Measurements from ENCODE around the gene C1orf167. TPM values are rescaled to one million over a fixed set of nuclear protein-coding genes. Genes with fewer than 3 reads are reported as not detected.
A peak's percentile ranks its signal among the peaks of the same experiment; 100 is the strongest.

C1orf167 gene
- total RNA-seq, 1 donor from 2014 or later: 0.18 TPM

- no peak for DNase-seq (ENCODE audit: low spot score in 2 of 2, unreplicated experiment in 2 of 2)
- H3K27ac Mint-ChIP-seq: no peak overlapping the region
- no peaks in the 10 kb centered on the region for H3K9me3 Mint-ChIP-seq
- TF ChIP-seq, protein P1, sequence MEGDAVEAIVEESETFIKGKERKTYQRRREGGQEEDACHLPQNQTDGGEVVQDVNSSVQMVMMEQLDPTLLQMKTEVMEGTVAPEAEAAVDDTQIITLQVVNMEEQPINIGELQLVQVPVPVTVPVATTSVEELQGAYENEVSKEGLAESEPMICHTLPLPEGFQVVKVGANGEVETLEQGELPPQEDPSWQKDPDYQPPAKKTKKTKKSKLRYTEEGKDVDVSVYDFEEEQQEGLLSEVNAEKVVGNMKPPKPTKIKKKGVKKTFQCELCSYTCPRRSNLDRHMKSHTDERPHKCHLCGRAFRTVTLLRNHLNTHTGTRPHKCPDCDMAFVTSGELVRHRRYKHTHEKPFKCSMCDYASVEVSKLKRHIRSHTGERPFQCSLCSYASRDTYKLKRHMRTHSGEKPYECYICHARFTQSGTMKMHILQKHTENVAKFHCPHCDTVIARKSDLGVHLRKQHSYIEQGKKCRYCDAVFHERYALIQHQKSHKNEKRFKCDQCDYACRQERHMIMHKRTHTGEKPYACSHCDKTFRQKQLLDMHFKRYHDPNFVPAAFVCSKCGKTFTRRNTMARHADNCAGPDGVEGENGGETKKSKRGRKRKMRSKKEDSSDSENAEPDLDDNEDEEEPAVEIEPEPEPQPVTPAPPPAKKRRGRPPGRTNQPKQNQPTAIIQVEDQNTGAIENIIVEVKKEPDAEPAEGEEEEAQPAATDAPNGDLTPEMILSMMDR (IDR thresholded peaks at IDR 0.05; ENCODE audit: unreplicated experiment): no peak
- no peaks in the 10 kb centered on the region for H3K27me3 Mint-ChIP-seq (ENCODE audit: low read depth)
- no peak overlapping the region for H3K4me3 Mint-ChIP-seq
- H3K36me3 Mint-ChIP-seq: peaks cover 29% of the 10 kb centered on the region
- H3K4me1 Mint-ChIP-seq: peaks cover 4% of the 10 kb centered on the region
These were observed 55.2 kb downstream of the C1orf167 start for GRCh38 chr1:11817192-11817591.

DNA sequence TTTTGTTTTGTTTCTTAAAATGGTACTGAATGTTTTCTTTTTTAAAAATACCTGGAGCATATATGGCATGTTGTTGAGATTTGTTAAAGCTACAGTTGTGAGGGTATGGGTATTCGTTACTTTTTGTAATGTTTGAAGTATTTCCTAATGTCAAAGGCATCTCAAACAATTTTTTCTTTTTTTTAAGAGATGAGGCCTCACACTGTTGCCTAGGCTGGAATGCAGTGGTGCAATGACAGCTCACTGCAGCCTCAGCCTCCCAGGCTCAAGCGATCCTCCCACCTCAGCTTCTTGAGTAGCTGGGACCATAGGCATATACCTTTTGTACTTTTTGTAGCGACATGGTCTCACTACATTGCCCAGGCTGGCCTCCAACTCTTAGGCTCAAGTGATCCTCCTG is 60.1 kb downstream of the C1orf167 start:
- H3K36me3 Mint-ChIP-seq: peaks cover 29% of the 10 kb centered on the region
- H3K9me3 Mint-ChIP-seq: no peaks in the 10 kb centered on the region
- DNase-seq (ENCODE audit: low spot score in 2 of 2, unreplicated experiment in 2 of 2): no peak
- TF ChIP-seq, protein P1 (IDR thresholded peaks at IDR 0.05; ENCODE audit: unreplicated experiment): no peak
- peaks cover 4% of the 10 kb centered on the region for H3K4me1 Mint-ChIP-seq
- H3K27me3 Mint-ChIP-seq (ENCODE audit: low read depth): no peaks in the 10 kb centered on the region
- no peak overlapping the region for H3K4me3 Mint-ChIP-seq
- H3K27ac Mint-ChIP-seq: peak overlapping the region; percentile 64

- peaks cover 4% of the 10 kb centered on the region for H3K4me1 Mint-ChIP-seq
- H3K36me3 Mint-ChIP-seq: peaks cover 33% of the 10 kb centered on the region
- no peaks in the 10 kb centered on the region for H3K27me3 Mint-ChIP-seq (ENCODE audit: low read depth)
- no peak for DNase-seq (ENCODE audit: low spot score in 2 of 2, unreplicated experiment in 2 of 2)
- H3K4me3 Mint-ChIP-seq: no peak overlapping the region
- no peaks in the 10 kb centered on the region for H3K9me3 Mint-ChIP-seq
- no peak overlapping the region for H3K27ac Mint-ChIP-seq
- TF ChIP-seq, protein P1 (IDR thresholded peaks at IDR 0.05; ENCODE audit: unreplicated experiment): no peak
These were observed 61.6 kb downstream of the C1orf167 start for GRCh38 chr1:11823366-11824137.

DNA sequence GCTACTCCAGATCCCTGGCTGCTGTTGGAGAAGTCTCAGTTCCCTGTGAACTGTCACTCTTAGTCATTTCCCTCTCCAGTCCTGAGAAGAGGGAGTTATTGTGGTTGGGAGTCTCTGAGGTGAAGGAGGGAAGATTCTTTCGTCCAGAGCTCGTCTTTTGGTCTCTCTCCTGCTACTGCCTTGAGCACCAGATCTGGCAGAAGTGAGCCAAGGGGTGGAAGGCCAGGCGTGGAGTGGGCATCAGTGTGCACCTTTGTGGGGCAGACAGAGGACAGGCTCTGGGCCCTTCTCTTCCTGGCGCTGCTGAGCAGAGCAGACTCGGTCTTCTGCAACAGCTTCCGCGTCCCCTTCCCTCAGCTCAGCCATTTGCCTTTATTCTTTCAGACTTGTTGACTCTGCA is 63.1 kb downstream of the C1orf167 start:
- Mint-ChIP-seq H3K9me3 (no peaks in the 10 kb centered on the region), H3K4me1 (peaks cover 4% of the 10 kb centered on the region), H3K27me3 (ENCODE audit: low read depth) (no peaks in the 10 kb centered on the region), H3K36me3 (peaks cover 36% of the 10 kb centered on the region), H3K4me3 (no peak overlapping the region), H3K27ac (no peak overlapping the region)
- TF ChIP-seq, protein P1 (IDR thresholded peaks at IDR 0.05; ENCODE audit: unreplicated experiment): no peak
- DNase-seq (ENCODE audit: low spot score in 2 of 2, unreplicated experiment in 2 of 2): no peak

DNA sequence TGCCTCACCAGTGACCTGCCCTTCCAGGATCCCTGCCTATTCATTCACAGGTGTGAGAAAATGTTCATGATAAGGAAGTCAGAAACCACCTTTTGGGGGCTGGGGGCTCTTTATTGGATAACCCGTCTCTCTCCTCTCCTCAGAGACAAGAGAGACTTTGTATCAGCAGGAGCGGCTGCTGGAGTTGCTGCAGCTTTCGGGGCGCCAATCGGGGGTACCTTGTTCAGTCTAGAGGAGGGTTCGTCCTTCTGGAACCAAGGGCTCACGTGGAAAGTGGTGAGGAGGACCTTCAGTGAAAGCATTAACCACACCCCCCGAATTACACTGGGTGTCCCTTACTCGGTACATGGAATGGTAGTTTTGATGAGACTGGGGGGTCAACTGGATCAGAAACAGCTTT is 65.0 kb downstream of the C1orf167 start:
- Mint-ChIP-seq H3K36me3 (peaks cover 36% of the 10 kb centered on the region), H3K4me3 (no peak overlapping the region), H3K4me1 (no peaks in the 10 kb centered on the region), H3K9me3 (no peaks in the 10 kb centered on the region), H3K27me3 (ENCODE audit: low read depth) (no peaks in the 10 kb centered on the region), H3K27ac (no peak overlapping the region)
- no peak for DNase-seq (ENCODE audit: low spot score in 2 of 2, unreplicated experiment in 2 of 2)
- TF ChIP-seq, protein P1 (IDR thresholded peaks at IDR 0.05; ENCODE audit: unreplicated experiment): no peak

Measured in mesothelial cell of epicardium (in vitro differentiated cells).